OCI-LY1 (cell line): Measurements from ENCODE around the gene C2orf68.

ENCODE experiments used
- H2AFZ ChIP-seq: fragments of 200-600 bp; sonication (generic), shearing (Covaris generic); 2 replicates; pipeline ENCODE4 v1.6.0; 2014; ENCODE audit warnings: antibody characterized with exemption, mild to moderate bottlenecking, low read length
- H3F3A ChIP-seq: fragments of 200-600 bp; sonication (generic), shearing (Covaris generic); 2 replicates; pipeline ENCODE4 v1.6.0; 2014; ENCODE audit warnings: mild to moderate bottlenecking, antibody characterized with exemption, low read length, moderate library complexity; ENCODE audit not compliant: insufficient read depth
- H3K27ac ChIP-seq: fragments of 200-600 bp; sonication (generic); 2 replicates; pipeline ENCODE4 v1.5.1; 2014; ENCODE audit warnings: low read length, mixed run types, mild to moderate bottlenecking, low read depth; ENCODE audit not compliant: poor library complexity, severe bottlenecking
- H3K27me3 ChIP-seq: fragments of 200-600 bp; sonication (generic); 2 replicates; pipeline ENCODE4 v1.6.0; 2014; ENCODE audit warnings: antibody characterized with exemption, mild to moderate bottlenecking, low read length, moderate library complexity; ENCODE audit not compliant: insufficient read depth
- H3K36me3 ChIP-seq: fragments of 200-600 bp; sonication (generic); 2 replicates; pipeline ENCODE4 v1.6.1; 2014; ENCODE audit warnings: mild to moderate bottlenecking, antibody characterized with exemption, low read length, moderate library complexity, mixed read lengths; ENCODE audit not compliant: insufficient read depth
- H3K4me1 ChIP-seq: fragments of 200-600 bp; sonication (generic); 2 replicates; pipeline ENCODE4 v1.5.1; 2014; ENCODE audit warnings: mild to moderate bottlenecking, low read length, moderate library complexity; ENCODE audit not compliant: insufficient read depth, severe bottlenecking
- H3K4me2 ChIP-seq: fragments of 200-600 bp; sonication (generic), shearing (Covaris generic); 2 replicates; pipeline ENCODE4 v1.6.1; 2014; ENCODE audit warnings: low read length
- H3K4me3 ChIP-seq: fragments of 200-600 bp; sonication (generic); 2 replicates; pipeline ENCODE4 v1.5.1; 2014; ENCODE audit warnings: low read length, low read depth, mild to moderate bottlenecking, mixed read lengths; ENCODE audit not compliant: poor library complexity, severe bottlenecking
- H3K79me2 ChIP-seq: fragments of 200-600 bp; shearing (Covaris generic); 2 replicates; pipeline ENCODE4 v1.6.1; 2016; ENCODE audit warnings: mixed run types, low read length, mixed read lengths; ENCODE audit not compliant: insufficient read depth
- H3K9ac ChIP-seq: fragments of 200-600 bp; sonication (generic), shearing (Covaris generic); 2 replicates; pipeline ENCODE4 v1.6.1; 2014; ENCODE audit warnings: mild to moderate bottlenecking, low read length, mixed read lengths
- H3K9me2 ChIP-seq: fragments of 200-600 bp; sonication (generic), shearing (Covaris generic); 2 replicates; pipeline ENCODE4 v1.6.1; 2014; ENCODE audit warnings: low read depth, mild to moderate bottlenecking, low read length, mixed read lengths
- H3K9me3 ChIP-seq: fragments of 200-600 bp; shearing (Covaris generic); 2 replicates; pipeline ENCODE4 v1.6.1; 2014; ENCODE audit warnings: low read length, mixed read lengths
- H4K20me1 ChIP-seq: fragments of 200-600 bp; sonication (generic), shearing (Covaris generic); 2 replicates; pipeline ENCODE4 v1.6.0; 2016; ENCODE audit warnings: mild to moderate bottlenecking, low read length; ENCODE audit not compliant: insufficient read depth
- CTCF ChIP-seq: fragments of 200-600 bp; sonication (generic), shearing (Covaris generic); IDR thresholded peaks from 2 replicates; pipeline ENCODE4 v1.5.1; 2017; ENCODE audit warnings: mild to moderate bottlenecking, antibody characterized with exemption, low read length, moderate library complexity, mixed read lengths
- EZH2 ChIP-seq: fragments of 200-600 bp; sonication (generic), shearing (Covaris generic); IDR thresholded peaks from 2 replicates; pipeline ENCODE4 v1.8.0; 2017; ENCODE audit warnings: borderline replicate concordance, mixed run types, mild to moderate bottlenecking, antibody characterized with exemption, low read length, moderate library complexity, mixed read lengths

C2orf68 gene

GRCh38 chr2:85558160-85558559, 53.7 kb downstream of the C2orf68 start:
- Histone ChIP-seq H2AFZ (no peak overlapping the region), H3K36me3 (peaks cover 25% of the 10 kb centered on the region; the same call in 1 of the 2 replicates), H3K4me1 (peaks cover 19% of the 10 kb centered on the region), H3F3A (no peaks in the 10 kb centered on the region), H3K27ac (no peak overlapping the region), H3K9me3 (no peaks in the 10 kb centered on the region), H3K9ac (no peak overlapping the region), H3K27me3 (no peaks in the 10 kb centered on the region), H3K4me2 (no peak overlapping the region), H3K4me3 (no peak overlapping the region), H3K79me2 (peaks cover 12% of the 10 kb centered on the region), H3K9me2 (no peaks in the 10 kb centered on the region), H4K20me1 (no peaks in the 10 kb centered on the region)
- TF ChIP-seq EZH2, result no peak
- TF ChIP-seq CTCF, result no peak

GRCh38 chr2:85557130-85557529, 54.7 kb downstream of the C2orf68 start:
- H3K36me3 ChIP-seq, result peaks cover 33% of the 10 kb centered on the region; the same call in 1 of the 2 replicates
- H3K79me2 ChIP-seq, result peaks cover 12% of the 10 kb centered on the region
- H3K9me3 ChIP-seq, result no peaks in the 10 kb centered on the region
- no peak overlapping the region for H3K27ac ChIP-seq
- no peak for TF ChIP-seq EZH2
- TF ChIP-seq CTCF, result no peak
- H3F3A ChIP-seq, result no peaks in the 10 kb centered on the region
- no peak overlapping the region for H3K4me3 ChIP-seq
- H4K20me1 ChIP-seq, result no peaks in the 10 kb centered on the region
- peaks cover 17% of the 10 kb centered on the region for H3K4me1 ChIP-seq
- no peaks in the 10 kb centered on the region for H3K27me3 ChIP-seq
- no peak overlapping the region for H3K4me2 ChIP-seq
- H3K9me2 ChIP-seq, result no peaks in the 10 kb centered on the region
- no peak overlapping the region for H3K9ac ChIP-seq
- H2AFZ ChIP-seq, result no peak overlapping the region
